ENCODE data around the gene LIG1. TPM values are rescaled to one million over a fixed set of nuclear protein-coding genes. Genes with fewer than 3 reads are reported as not detected.

The LIG1 gene
- total RNA-seq, 1 donor from 2014 or later = 3.4 TPM

GRCh38 chr19:48175578-48175977 is 5.4 kb upstream of the LIG1 start:
- intact Hi-C loops (cut with micrococcal nuclease) = no loop called here

GRCh38 chr19:48174445-48175030 is 4.4 kb upstream of the LIG1 start:
- no peaks in the 10 kb centered on the region for H3K9me3 ChIP-seq (replicated peaks)
- H3K4me3 ChIP-seq = no peak overlapping the region
- DNase-seq = no peak
- no peaks in the 10 kb centered on the region for H3K27me3 ChIP-seq (ENCODE audit: low read depth)
- TF ChIP-seq CTCF (IDR thresholded peaks at IDR 0.05; ENCODE audit: borderline replicate concordance) = no peak
- H3K4me1 ChIP-seq = peaks cover 19% of the 10 kb centered on the region
- intact Hi-C loops (cut with micrococcal nuclease) = no loop called here
- H3K27ac ChIP-seq (replicated peaks) = no peak overlapping the region
- peaks cover 34% of the 10 kb centered on the region for H3K36me3 ChIP-seq

More at GRCh38 chr19:48175578-48175977, 5.4 kb upstream of the LIG1 start:
- Histone ChIP-seq H3K27ac (replicated peaks) (no peak overlapping the region), H3K4me3 (no peak overlapping the region), H3K36me3 (peaks cover 42% of the 10 kb centered on the region), H3K27me3 (ENCODE audit: low read depth) (no peaks in the 10 kb centered on the region), H3K4me1 (peaks cover 11% of the 10 kb centered on the region), H3K9me3 (replicated peaks) (no peaks in the 10 kb centered on the region)
- no peak for TF ChIP-seq CTCF (IDR thresholded peaks at IDR 0.05; ENCODE audit: borderline replicate concordance)
- DNase-seq = no peak

GRCh38 chr19:48171710-48172109 is 1.6 kb upstream of the LIG1 start:
- H3K27ac ChIP-seq (replicated peaks) = no peak overlapping the region
- intact Hi-C loops (cut with micrococcal nuclease) = no loop called here
- TF ChIP-seq CTCF (IDR thresholded peaks at IDR 0.05; ENCODE audit: borderline replicate concordance) = no peak
- H3K36me3 ChIP-seq = peaks cover 34% of the 10 kb centered on the region
- peak overlapping the region; percentile 95 for H3K4me3 ChIP-seq
- no peak for DNase-seq
- H3K4me1 ChIP-seq = peaks cover 24% of the 10 kb centered on the region
- no peaks in the 10 kb centered on the region for H3K27me3 ChIP-seq (ENCODE audit: low read depth)
- H3K9me3 ChIP-seq (replicated peaks) = no peaks in the 10 kb centered on the region

- H3K9me3 ChIP-seq (replicated peaks) = no peaks in the 10 kb centered on the region
- DNase-seq = no peak
- peaks cover 34% of the 10 kb centered on the region for H3K36me3 ChIP-seq
- H3K4me3 ChIP-seq = peak overlapping the region; percentile 95
- no peaks in the 10 kb centered on the region for H3K27me3 ChIP-seq (ENCODE audit: low read depth)
- peak overlapping the region; percentile 98 for H3K27ac ChIP-seq (replicated peaks)
- H3K4me1 ChIP-seq = peaks cover 24% of the 10 kb centered on the region
- no peak for TF ChIP-seq CTCF (IDR thresholded peaks at IDR 0.05; ENCODE audit: borderline replicate concordance)
- intact Hi-C loops (cut with micrococcal nuclease) = no loop called here
These were observed 738 bp upstream of the LIG1 start for GRCh38 chr19:48170817-48171347.

GRCh38 chr19:48169578-48169938 is 586 bp downstream of the LIG1 start:
- peaks cover 24% of the 10 kb centered on the region for H3K4me1 ChIP-seq
- H3K27me3 ChIP-seq (ENCODE audit: low read depth) = no peaks in the 10 kb centered on the region
- no peaks in the 10 kb centered on the region for H3K9me3 ChIP-seq (replicated peaks)
- no peak for TF ChIP-seq CTCF (IDR thresholded peaks at IDR 0.05; ENCODE audit: borderline replicate concordance)
- intact Hi-C loops (cut with micrococcal nuclease) = no loop called here
- peak overlapping the region; percentile 98 for H3K27ac ChIP-seq (replicated peaks)
- H3K4me3 ChIP-seq = peak overlapping the region; percentile 95
- DNase-seq = peak; percentile 64
- peaks cover 26% of the 10 kb centered on the region for H3K36me3 ChIP-seq
